Transverse colon (tissue), 4 donors: ENCODE data around the gene KAZN.

Source experiments
- POLR2A ChIP-seq: fragments of 450-650 bp; IDR thresholded peaks from one replicate; pipeline ENCODE4 v1.6.1; 2016; ENCODE audit warnings: antibody characterized with exemption, mild to moderate bottlenecking, moderate library complexity
- POLR2AphosphoS5 ChIP-seq, 3 donors: sonication (generic); formaldehyde crosslinking; IDR thresholded peaks; one replicate each; pipeline ENCODE4 v1.6.1; 2016; ENCODE audit warnings: antibody characterized with exemption in 3 of 3
- TF ChIP-seq, protein P1 (sequence below), 5 experiments: fragments of 200-600 bp in 3 of 5; fragments of 450-650 bp in 2 of 5; sonication (generic) in 3 of 5; IDR thresholded peaks; 1 replicate in 2 of 5; 2 replicates in 3 of 5; pipeline ENCODE4 v1.5.1; 2016 to 2017; ENCODE audit warnings: antibody characterized with exemption in 5 of 5, inconsistent platforms in 3 of 5, mild to moderate bottlenecking in 2 of 5, moderate library complexity in 1 of 5

DNA sequence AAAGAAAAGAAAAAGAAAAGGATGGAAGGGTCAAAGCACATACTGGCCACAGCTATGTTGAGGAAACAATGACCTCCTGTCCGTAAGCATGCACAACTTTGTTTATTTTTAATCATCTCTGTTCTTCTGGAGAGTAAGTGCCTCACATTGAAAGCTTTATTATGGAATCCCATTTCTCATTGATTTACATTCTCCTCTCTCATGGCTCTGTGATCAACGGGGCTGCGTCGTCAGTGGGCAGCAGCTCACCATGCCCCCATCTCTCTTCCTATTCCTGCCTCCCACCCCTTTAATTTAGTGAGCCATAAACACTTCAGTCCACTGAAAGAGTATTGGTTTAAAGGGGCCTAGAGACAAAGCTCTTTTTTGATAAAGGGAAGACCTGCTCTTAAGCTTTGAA is 98.9 kb downstream of the KAZN start:
- no peak for TF ChIP-seq POLR2A
- no peak for TF ChIP-seq POLR2AphosphoS5 (IDR thresholded peaks at IDR 0.05)
- TF ChIP-seq, protein P1, sequence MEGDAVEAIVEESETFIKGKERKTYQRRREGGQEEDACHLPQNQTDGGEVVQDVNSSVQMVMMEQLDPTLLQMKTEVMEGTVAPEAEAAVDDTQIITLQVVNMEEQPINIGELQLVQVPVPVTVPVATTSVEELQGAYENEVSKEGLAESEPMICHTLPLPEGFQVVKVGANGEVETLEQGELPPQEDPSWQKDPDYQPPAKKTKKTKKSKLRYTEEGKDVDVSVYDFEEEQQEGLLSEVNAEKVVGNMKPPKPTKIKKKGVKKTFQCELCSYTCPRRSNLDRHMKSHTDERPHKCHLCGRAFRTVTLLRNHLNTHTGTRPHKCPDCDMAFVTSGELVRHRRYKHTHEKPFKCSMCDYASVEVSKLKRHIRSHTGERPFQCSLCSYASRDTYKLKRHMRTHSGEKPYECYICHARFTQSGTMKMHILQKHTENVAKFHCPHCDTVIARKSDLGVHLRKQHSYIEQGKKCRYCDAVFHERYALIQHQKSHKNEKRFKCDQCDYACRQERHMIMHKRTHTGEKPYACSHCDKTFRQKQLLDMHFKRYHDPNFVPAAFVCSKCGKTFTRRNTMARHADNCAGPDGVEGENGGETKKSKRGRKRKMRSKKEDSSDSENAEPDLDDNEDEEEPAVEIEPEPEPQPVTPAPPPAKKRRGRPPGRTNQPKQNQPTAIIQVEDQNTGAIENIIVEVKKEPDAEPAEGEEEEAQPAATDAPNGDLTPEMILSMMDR (IDR thresholded peaks at IDR 0.05) = no peak
